Stomach (tissue), 9 donors: ENCODE data around the gene BPIFB2. TPM values are rescaled to one million over a fixed set of nuclear protein-coding genes. Genes with fewer than 3 reads are reported as not detected.

Source experiments
- DNase-seq, 2 donors: peaks; one replicate each; pipeline versions ENCODE4 v3.0.0 to v3.0.0-alpha.2; 2013 to 2019
- H3K27ac ChIP-seq, 5 donors: fragments of 200-600 bp in 4 of 5; sonication (generic) in 4 of 5; one replicate each; pipeline ENCODE4 v1.5.1; 2013 to 2019; ENCODE audit warnings: mild to moderate bottlenecking in 1 of 5, moderate library complexity in 1 of 5
- H3K27me3 ChIP-seq, 3 donors: fragments of 200-600 bp; sonication (generic); one replicate each; pipeline ENCODE4 v1.5.1; 2017 to 2019; ENCODE audit warnings: mixed run types in 1 of 3
- H3K36me3 ChIP-seq, 4 donors: fragments of 200-600 bp; sonication (generic); 1 replicate in 3 of 4; 2 replicates in 1 of 4; pipeline ENCODE4 v1.5.1; 2016 to 2019
- H3K4me1 ChIP-seq, 4 donors: fragments of 200-600 bp; sonication (generic); one replicate each; pipeline ENCODE4 v1.5.1; 2016 to 2019
- H3K4me3 ChIP-seq, 4 donors: fragments of 200-600 bp; sonication (generic) in 3 of 4; one replicate each; pipeline ENCODE4 v1.5.1; 2016 to 2019; ENCODE audit warnings: mild to moderate bottlenecking in 1 of 4
- H3K9me3 ChIP-seq, 4 donors: fragments of 200-600 bp; sonication (generic); one replicate each; pipeline ENCODE4 v1.5.1; 2016 to 2019
- EP300 ChIP-seq: sonication (generic); formaldehyde crosslinking; IDR thresholded peaks from one replicate; pipeline ENCODE4 v1.6.1; 2017; ENCODE audit warnings: antibody characterized with exemption
- POLR2A ChIP-seq, 4 donors: fragments of 450-650 bp; IDR thresholded peaks; one replicate each; pipeline ENCODE4 v1.6.1; 2016; ENCODE audit warnings: antibody characterized with exemption in 4 of 4, control low read depth in 2 of 4, mild to moderate bottlenecking in 1 of 4, moderate library complexity in 1 of 4
- POLR2AphosphoS5 ChIP-seq, 3 donors: sonication (generic); formaldehyde crosslinking; IDR thresholded peaks; one replicate each; pipeline ENCODE4 v1.6.1; 2016; ENCODE audit warnings: antibody characterized with exemption in 3 of 3
- WGBS, 5 donors: extraction: QIAGEN DNeasy Blood & Tissue Kit in 3 of 5; methylation state at CpG; one replicate each; pipeline versions ENCODE4 v1.1.5 to v1.1.7; 2013 to 2018; 5-methylcytosine and 5-hydroxymethylcytosine counted together
- intact Hi-C: fragments of 100-400 bp; cut with DNase I; formaldehyde crosslinking; loops from one replicate; pipeline ENCODE4 v1.15.1; 2023; ENCODE audit warnings: low total_unique reads
- polyA plus RNA-seq, 3 donors: library from polyadenylated mRNA; stranded (reverse); fragments of 200-250 nt; gene quantifications; one replicate each; pipeline ENCODE4 v1.2.3, GENCODE V29; 2013
- total RNA-seq, 5 donors: library from RNA; depleted of rRNA; stranded (reverse); fragments of >200 nt; gene quantifications; one replicate each; pipeline versions ENCODE4 v1.1.0 to v1.2.3, GENCODE V29; 2014 to 2016
- TF ChIP-seq, protein P1 (sequence below), 7 experiments: fragments of 450-650 bp in 4 of 7; fragments of 200-600 bp in 3 of 7; sonication (generic) in 3 of 7; IDR thresholded peaks; one replicate each; pipeline ENCODE4 v1.5.1; 2016 to 2019; ENCODE audit warnings: antibody characterized with exemption in 7 of 7, control low read depth in 2 of 7, mild to moderate bottlenecking in 1 of 7
- donor health status: healthy with polysubstance abuse.
- donor health status: Bipolar disorder and iron deficiency.
- donor health status: healthy.

The BPIFB2 gene
- total and polyA plus RNA-seq, 8 donors: 3.3 TPM; not detected in 7

DNA sequence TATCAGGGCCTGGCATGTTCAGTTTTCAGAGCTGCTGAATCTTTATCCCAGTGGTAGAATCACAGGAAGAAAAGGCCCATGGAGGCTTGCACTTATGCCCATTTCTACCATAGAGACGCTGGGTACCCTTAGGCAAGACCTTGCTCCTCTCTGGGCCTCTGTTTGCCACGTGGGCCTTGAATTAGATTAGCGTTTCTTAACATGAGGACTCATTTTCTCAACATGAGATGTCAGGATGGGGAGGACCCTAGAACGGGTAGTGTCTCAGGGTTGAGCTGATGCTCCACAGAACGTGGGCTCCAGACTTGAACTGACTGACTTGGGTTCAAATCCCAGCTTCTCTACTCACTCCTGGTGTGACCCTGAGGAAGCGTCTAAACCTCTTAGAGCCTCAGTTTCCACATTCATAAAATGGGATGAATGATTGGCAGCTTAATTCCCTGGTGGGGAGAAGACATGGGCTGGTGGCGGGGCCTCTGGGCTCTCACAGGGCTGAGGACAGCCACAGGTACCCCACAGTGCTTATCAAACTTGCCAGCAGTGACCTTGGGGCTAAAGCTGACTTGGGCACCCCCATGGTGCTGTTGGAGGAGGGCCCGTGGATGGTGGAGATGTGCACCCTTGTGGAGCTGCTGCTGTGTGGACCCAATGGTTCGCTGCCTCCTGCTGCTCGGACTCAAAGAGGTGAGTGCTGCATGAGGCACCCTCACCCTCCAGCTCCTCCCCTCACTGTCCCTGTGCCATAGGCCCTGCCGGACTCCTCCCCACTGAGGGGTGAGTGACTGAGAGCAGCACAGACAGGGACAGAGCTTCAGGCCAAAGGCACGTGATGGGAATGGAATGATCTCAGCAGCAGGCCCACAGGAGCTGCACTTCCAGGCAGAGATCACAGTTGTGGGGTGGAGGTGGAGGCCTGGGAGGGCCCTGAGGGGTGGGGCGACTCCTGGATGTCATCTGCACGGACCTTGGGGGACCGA is 31.5 kb upstream of the BPIFB2 start:
- no peak for TF ChIP-seq POLR2A (IDR thresholded peaks at IDR 0.05)
- TF ChIP-seq EP300: no peak
- TF ChIP-seq POLR2AphosphoS5 (IDR thresholded peaks at IDR 0.05): no peak
- TF ChIP-seq, protein P1, sequence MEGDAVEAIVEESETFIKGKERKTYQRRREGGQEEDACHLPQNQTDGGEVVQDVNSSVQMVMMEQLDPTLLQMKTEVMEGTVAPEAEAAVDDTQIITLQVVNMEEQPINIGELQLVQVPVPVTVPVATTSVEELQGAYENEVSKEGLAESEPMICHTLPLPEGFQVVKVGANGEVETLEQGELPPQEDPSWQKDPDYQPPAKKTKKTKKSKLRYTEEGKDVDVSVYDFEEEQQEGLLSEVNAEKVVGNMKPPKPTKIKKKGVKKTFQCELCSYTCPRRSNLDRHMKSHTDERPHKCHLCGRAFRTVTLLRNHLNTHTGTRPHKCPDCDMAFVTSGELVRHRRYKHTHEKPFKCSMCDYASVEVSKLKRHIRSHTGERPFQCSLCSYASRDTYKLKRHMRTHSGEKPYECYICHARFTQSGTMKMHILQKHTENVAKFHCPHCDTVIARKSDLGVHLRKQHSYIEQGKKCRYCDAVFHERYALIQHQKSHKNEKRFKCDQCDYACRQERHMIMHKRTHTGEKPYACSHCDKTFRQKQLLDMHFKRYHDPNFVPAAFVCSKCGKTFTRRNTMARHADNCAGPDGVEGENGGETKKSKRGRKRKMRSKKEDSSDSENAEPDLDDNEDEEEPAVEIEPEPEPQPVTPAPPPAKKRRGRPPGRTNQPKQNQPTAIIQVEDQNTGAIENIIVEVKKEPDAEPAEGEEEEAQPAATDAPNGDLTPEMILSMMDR (IDR thresholded peaks at IDR 0.05): no peak
- Histone ChIP-seq H3K4me1 (peaks cover under 1 to 18% (median 5%) of the 10 kb centered on the region in 4 donors), H3K27me3 (no peaks in the 10 kb centered on the region), H3K27ac (no peak overlapping the region), H3K36me3 (no peaks in the 10 kb centered on the region), H3K9me3 (no peaks in the 10 kb centered on the region), H3K4me3 (no peak overlapping the region)
- 81 to 90% (median 84%) methylated on average over 12 to 15 of the region's 15 CpGs for WGBS, 5 donors
- no peak for DNase-seq
- intact Hi-C loops: no loop called here

DNA sequence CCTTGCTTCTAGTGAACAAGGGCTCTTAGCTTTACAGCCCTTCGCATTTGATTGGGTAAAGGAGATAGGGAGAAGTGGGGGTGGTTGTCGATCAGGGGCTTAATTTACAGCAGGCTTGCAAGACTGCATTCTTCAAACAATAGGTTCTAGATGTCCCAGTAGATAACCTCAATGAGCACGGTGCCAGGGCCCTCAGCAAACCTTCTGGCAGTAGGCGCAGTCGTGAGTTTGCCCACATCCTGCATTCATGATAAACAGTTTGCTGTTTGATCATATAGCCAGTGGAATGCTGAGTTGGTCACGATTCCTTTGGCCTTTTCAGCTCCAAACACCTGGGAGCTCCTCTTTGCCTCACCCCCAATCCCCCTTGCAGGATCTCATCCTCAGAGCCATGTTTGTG is 30.8 kb upstream of the BPIFB2 start:
- DNase-seq: no peak
- no peaks in the 10 kb centered on the region for H3K27me3 ChIP-seq
- intact Hi-C loops: no loop called here
- no peak overlapping the region for H3K4me3 ChIP-seq
- 37 to 58% (median 52%) methylated on average over 6 of the region's 6 CpGs for WGBS, 5 donors
- TF ChIP-seq, protein P1 (IDR thresholded peaks at IDR 0.05): no peak
- H3K4me1 ChIP-seq: peaks cover 0 to 11% (median 4%) of the 10 kb centered on the region in 4 donors
- no peaks in the 10 kb centered on the region for H3K36me3 ChIP-seq
- H3K9me3 ChIP-seq: no peaks in the 10 kb centered on the region
- no peak overlapping the region for H3K27ac ChIP-seq

DNA sequence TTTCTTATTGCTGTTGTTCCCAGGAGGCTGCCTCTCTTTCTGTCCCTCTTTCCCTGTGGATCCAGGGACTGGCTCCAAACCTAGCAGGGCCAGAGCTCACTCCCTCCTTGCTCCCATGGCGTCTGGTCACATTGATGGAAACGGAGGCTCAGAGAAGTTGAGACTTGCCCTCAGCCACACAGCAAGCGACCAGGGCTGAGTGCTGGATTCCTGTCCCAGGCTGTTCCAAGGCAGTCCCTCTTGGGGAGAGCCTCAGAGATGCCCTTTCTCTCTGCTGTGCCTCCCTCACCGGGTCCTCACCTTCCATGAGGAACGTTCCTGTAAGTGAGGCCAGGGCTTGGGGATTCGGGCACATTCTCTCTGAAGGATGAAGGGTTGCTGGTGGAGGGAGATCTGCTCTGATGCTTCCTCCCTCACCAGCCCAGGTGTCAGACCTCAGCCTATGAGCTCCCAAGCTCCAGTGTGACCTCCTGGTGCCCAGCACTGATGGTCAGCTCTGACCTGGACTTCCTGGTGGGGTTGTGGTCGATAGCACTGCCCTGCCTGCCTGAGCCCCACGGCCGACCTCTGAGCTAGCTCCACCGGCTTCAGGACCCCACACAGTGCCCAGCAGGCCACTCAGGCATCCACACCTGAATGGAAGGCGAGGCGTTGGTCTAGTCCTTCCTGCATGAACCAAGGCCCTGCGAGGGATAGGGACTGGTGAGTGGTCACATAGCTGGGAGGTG is 30.1 kb upstream of the BPIFB2 start:
- Histone ChIP-seq H3K36me3 (no peaks in the 10 kb centered on the region), H3K9me3 (no peaks in the 10 kb centered on the region), H3K4me1 (peaks cover 0 to 7% (median 3%) of the 10 kb centered on the region in 4 donors), H3K27ac (no peak overlapping the region), H3K4me3 (no peak overlapping the region), H3K27me3 (no peaks in the 10 kb centered on the region)
- intact Hi-C loops: no loop called here
- WGBS, 5 donors: 86 to 92% (median 88%) methylated on average over 6 to 13 of the region's 13 CpGs
- no peak for DNase-seq
- no peak for TF ChIP-seq POLR2A (IDR thresholded peaks at IDR 0.05)
- TF ChIP-seq, protein P1 (IDR thresholded peaks at IDR 0.05): no peak

DNA sequence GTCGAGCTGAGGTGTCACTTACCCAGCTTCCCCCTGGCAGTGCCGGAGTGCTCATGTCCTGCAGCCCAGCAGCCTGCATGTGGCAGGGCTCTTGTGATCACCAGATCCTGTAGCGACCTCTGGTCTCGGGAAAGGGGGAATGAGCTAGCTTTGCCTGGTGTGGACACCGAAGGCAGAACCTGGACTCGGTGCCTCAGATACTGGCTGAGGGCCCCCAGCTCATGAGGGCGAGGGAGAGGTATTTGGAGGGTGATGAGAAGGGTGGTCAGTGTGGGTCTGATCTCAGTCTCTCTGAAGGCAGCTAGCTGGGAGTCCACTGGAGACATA is 29.5 kb upstream of the BPIFB2 start:
- Histone ChIP-seq H3K9me3 (no peaks in the 10 kb centered on the region), H3K36me3 (no peaks in the 10 kb centered on the region), H3K4me3 (no peak overlapping the region), H3K27ac (no peak overlapping the region), H3K27me3 (no peaks in the 10 kb centered on the region), H3K4me1 (peaks cover 0 to 10% (median 3%) of the 10 kb centered on the region in 4 donors)
- 85 to 91% (median 88%) methylated on average over 7 of the region's 7 CpGs for WGBS, 5 donors
- no peak for DNase-seq
- TF ChIP-seq EP300: no peak
- TF ChIP-seq, protein P1 (IDR thresholded peaks at IDR 0.05): no peak
- TF ChIP-seq POLR2AphosphoS5 (IDR thresholded peaks at IDR 0.05): no peak
- TF ChIP-seq POLR2A (IDR thresholded peaks at IDR 0.05): no peak
- intact Hi-C loops: no loop called here
